Measurements from ENCODE around the gene CREG2. TPM values are rescaled to one million over a fixed set of nuclear protein-coding genes. Genes with fewer than 3 reads are reported as not detected.
"Not testable (repeated sequence)": the region's sequence is repeated elsewhere in the genome, so short reads cannot be mapped to it uniquely, and the experiment has no call there.

CREG2 gene
- total RNA-seq, 1 donor from 2014 or later: 0.17 TPM

- H3K4me3 ChIP-seq (ENCODE audit: low read depth, low read length): no peak overlapping the region
- no peaks in the 10 kb centered on the region for H3K36me3 ChIP-seq (ENCODE audit: control insufficient read depth, insufficient read depth, low read length)
- DNase-seq (ENCODE audit: low read depth): no peak
- no peak for TF ChIP-seq CTCF (IDR thresholded peaks at IDR 0.05; ENCODE audit: insufficient read depth, low read length, poor library complexity, severe bottlenecking)
- no peaks in the 10 kb centered on the region for H3K27me3 ChIP-seq (ENCODE audit: control insufficient read depth, insufficient read depth, low read length)
These were observed 32.6 kb downstream of the CREG2 start for GRCh38 chr2:101354420-101355311.

GRCh38 chr2:101352631-101353030 lies 34.7 kb downstream of the CREG2 start:
- H3K36me3 ChIP-seq (ENCODE audit: control insufficient read depth, insufficient read depth, low read length); DNase-seq (ENCODE audit: low read depth); H3K4me3 ChIP-seq (ENCODE audit: low read depth, low read length); H3K27me3 ChIP-seq (ENCODE audit: control insufficient read depth, insufficient read depth, low read length): not testable (repeated sequence)

- no peak overlapping the region for H3K4me3 ChIP-seq (ENCODE audit: low read depth, low read length)
- no peak for TF ChIP-seq CTCF (IDR thresholded peaks at IDR 0.05; ENCODE audit: insufficient read depth, low read length, poor library complexity, severe bottlenecking)
- DNase-seq (ENCODE audit: low read depth): no peak
- H3K36me3 ChIP-seq (ENCODE audit: control insufficient read depth, insufficient read depth, low read length): no peaks in the 10 kb centered on the region
- no peaks in the 10 kb centered on the region for H3K27me3 ChIP-seq (ENCODE audit: control insufficient read depth, insufficient read depth, low read length)
These were observed 36.1 kb downstream of the CREG2 start for GRCh38 chr2:101351207-101351606.

DNA sequence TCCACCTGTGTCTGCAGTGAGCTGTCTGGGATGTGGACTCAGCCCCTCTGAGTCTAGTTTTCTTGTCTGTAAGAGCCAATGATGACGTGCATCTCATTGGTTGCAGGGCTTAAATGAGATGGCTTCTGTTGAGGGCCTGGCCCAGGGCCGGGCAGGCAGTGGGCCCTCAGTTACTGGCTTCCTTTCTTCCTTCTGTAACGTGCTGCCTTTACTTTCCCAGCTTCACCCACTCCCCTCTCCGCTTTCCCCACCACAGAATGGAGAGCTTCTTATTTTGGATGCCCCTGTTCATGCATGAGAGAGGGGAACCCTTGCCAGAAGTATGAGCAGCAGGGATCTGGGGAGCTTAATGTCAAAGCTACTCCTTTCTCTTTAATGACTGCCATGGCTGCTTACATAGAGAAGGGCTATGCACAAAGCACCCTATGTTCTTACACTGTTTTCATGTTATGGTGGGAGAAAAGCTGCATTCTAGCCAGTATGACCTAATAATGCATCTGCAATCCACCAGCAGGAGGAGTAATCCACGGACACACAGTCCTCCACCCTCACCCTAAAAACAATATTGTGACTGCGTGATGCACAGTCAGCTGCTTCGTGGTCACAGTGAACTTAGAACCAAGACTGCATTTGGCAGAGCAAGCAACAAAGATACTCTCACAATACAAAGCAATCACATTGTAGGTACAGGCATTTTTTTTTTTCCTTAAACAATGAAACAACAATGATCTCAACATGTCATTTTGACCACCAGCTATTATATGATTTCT lies 37.2 kb downstream of the CREG2 start:
- Histone ChIP-seq H3K27me3 (ENCODE audit: control insufficient read depth, insufficient read depth, low read length) (no peaks in the 10 kb centered on the region), H3K4me3 (ENCODE audit: low read depth, low read length) (no peak overlapping the region), H3K36me3 (ENCODE audit: control insufficient read depth, insufficient read depth, low read length) (no peaks in the 10 kb centered on the region)
- TF ChIP-seq CTCF (IDR thresholded peaks at IDR 0.05; ENCODE audit: insufficient read depth, low read length, poor library complexity, severe bottlenecking): peak; percentile 48
- DNase-seq (ENCODE audit: low read depth): no peak

GRCh38 chr2:101348883-101349282 lies 38.4 kb downstream of the CREG2 start:
- Histone ChIP-seq H3K4me3 (ENCODE audit: low read depth, low read length) (no peak overlapping the region), H3K36me3 (ENCODE audit: control insufficient read depth, insufficient read depth, low read length) (no peaks in the 10 kb centered on the region), H3K27me3 (ENCODE audit: control insufficient read depth, insufficient read depth, low read length) (no peaks in the 10 kb centered on the region)
- DNase-seq (ENCODE audit: low read depth): no peak
- TF ChIP-seq CTCF (IDR thresholded peaks at IDR 0.05; ENCODE audit: insufficient read depth, low read length, poor library complexity, severe bottlenecking): no peak

DNA sequence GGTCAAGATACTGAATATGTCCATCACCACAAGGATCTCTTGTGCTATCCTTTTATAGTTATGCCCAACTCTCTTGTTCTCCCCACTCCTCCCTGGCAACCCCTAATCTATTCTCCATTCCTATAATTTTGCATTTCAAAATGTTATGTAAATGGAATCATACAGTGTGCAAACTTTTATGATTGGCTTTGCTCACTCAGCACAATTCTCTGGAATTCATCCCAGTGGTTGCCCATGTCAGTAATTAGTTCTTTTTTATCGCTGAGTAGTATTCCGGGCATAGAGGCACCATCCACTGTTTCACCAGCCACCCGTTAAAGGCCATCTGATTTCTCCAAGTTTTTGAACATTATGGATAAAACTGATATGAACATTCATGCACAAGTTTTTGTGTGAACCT lies 40.4 kb downstream of the CREG2 start:
- Histone ChIP-seq H3K36me3 (ENCODE audit: control insufficient read depth, insufficient read depth, low read length) (no peaks in the 10 kb centered on the region), H3K27me3 (ENCODE audit: control insufficient read depth, insufficient read depth, low read length) (no peaks in the 10 kb centered on the region), H3K4me3 (ENCODE audit: low read depth, low read length) (no peak overlapping the region)
- no peak for DNase-seq (ENCODE audit: low read depth)
- no peak for TF ChIP-seq CTCF (IDR thresholded peaks at IDR 0.05; ENCODE audit: insufficient read depth, low read length, poor library complexity, severe bottlenecking)

Data from kidney epithelial cell (primary cell).